Colonic mucosa (tissue), 4 donors: Measurements from ENCODE around the gene G0S2. TPM values are rescaled to one million over a fixed set of nuclear protein-coding genes. Genes with fewer than 3 reads are reported as not detected.

ENCODE experiments used
- DNase-seq: peaks from one replicate; pipeline ENCODE4 v3.0.0-alpha.2; 2020
- H3K27ac ChIP-seq: fragments of 200-600 bp; one replicate; pipeline ENCODE4 v1.8.0; 2021
- H3K27me3 ChIP-seq: fragments of 200-600 bp; one replicate; pipeline ENCODE4 v1.8.0; 2021
- H3K36me3 ChIP-seq: fragments of 200-600 bp; one replicate; pipeline ENCODE4 v1.8.0; 2021
- H3K4me1 ChIP-seq: fragments of 200-600 bp; one replicate; pipeline ENCODE4 v1.8.0; 2021; ENCODE audit warnings: mild to moderate bottlenecking
- H3K4me3 ChIP-seq: fragments of 200-600 bp; one replicate; pipeline ENCODE4 v1.8.0; 2021
- H3K9ac ChIP-seq, 2 donors: one replicate each; pipeline ENCODE4 v1.7.0; 2013; ENCODE audit warnings: control low read depth in 2 of 2, low read depth in 2 of 2, low read length in 2 of 2
- H3K9me3 ChIP-seq: fragments of 200-600 bp; one replicate; pipeline ENCODE4 v1.8.0; 2021
- CTCF ChIP-seq: fragments of 200-600 bp; IDR thresholded peaks from one replicate; pipeline ENCODE4 v1.8.0; 2022; ENCODE audit warnings: antibody characterized with exemption, mild to moderate bottlenecking
- intact Hi-C: fragments of 100-400 bp; cut with DNase I; formaldehyde crosslinking; loops from one replicate; pipeline ENCODE4 v1.14.1; 2022
- total RNA-seq, 2 donors: library from RNA; stranded (reverse); fragmentation: NEBNext Ultra II Directional in 1 of 2; extraction: Animal tissue kit (Norgen Biotek cat#: 25700) in 1 of 2; gene quantifications; one replicate each; pipeline ENCODE4 v1.2.1, GENCODE V29; 2021
- donor health status: healthy.
- donor health status: DM: no; HTN: no; CAD: no.
- donor health status: DM: no; HTN: no; CAD: no.

Gene G0S2
- total RNA-seq, 2 donors from 2014 or later, result 24.3 to 24.7 TPM

- no peak for DNase-seq
Measured at GRCh38 chr1:209705033-209705598, 29.9 kb downstream of the G0S2 start.

GRCh38 chr1:209706622-209707021, 31.4 kb downstream of the G0S2 start:
- H3K4me1 ChIP-seq, result no peaks in the 10 kb centered on the region
- TF ChIP-seq CTCF, result no peak
- no peak overlapping the region for H3K27ac ChIP-seq
- H3K9ac ChIP-seq, result no peak overlapping the region
- no peaks in the 10 kb centered on the region for H3K9me3 ChIP-seq
- DNase-seq, result no peak
- H3K4me3 ChIP-seq, result no peak overlapping the region
- H3K27me3 ChIP-seq, result no peaks in the 10 kb centered on the region
- intact Hi-C loops, result no loop called here
- H3K36me3 ChIP-seq, result no peaks in the 10 kb centered on the region

More at GRCh38 chr1:209705033-209705598, 29.9 kb downstream of the G0S2 start:
- no peak overlapping the region for H3K9ac ChIP-seq
- H3K27ac ChIP-seq, result no peak overlapping the region
- intact Hi-C loops, result no loop called here
- H3K36me3 ChIP-seq, result no peaks in the 10 kb centered on the region
- H3K4me3 ChIP-seq, result no peak overlapping the region
- TF ChIP-seq CTCF, result no peak
- no peaks in the 10 kb centered on the region for H3K9me3 ChIP-seq
- H3K4me1 ChIP-seq, result no peaks in the 10 kb centered on the region
- no peaks in the 10 kb centered on the region for H3K27me3 ChIP-seq

GRCh38 chr1:209707308-209707707, 32.1 kb downstream of the G0S2 start:
- H3K9ac ChIP-seq, result no peak overlapping the region
- no peaks in the 10 kb centered on the region for H3K9me3 ChIP-seq
- no peak overlapping the region for H3K27ac ChIP-seq
- H3K27me3 ChIP-seq, result no peaks in the 10 kb centered on the region
- H3K4me1 ChIP-seq, result no peaks in the 10 kb centered on the region
- no peaks in the 10 kb centered on the region for H3K36me3 ChIP-seq
- intact Hi-C loops, result no loop called here
- TF ChIP-seq CTCF, result no peak
- DNase-seq, result no peak
- H3K4me3 ChIP-seq, result no peak overlapping the region

GRCh38 chr1:209708297-209708696, 33.1 kb downstream of the G0S2 start:
- TF ChIP-seq CTCF, result no peak
- Histone ChIP-seq H3K4me3 (no peak overlapping the region), H3K36me3 (no peaks in the 10 kb centered on the region), H3K4me1 (no peaks in the 10 kb centered on the region), H3K9me3 (no peaks in the 10 kb centered on the region), H3K9ac (no peak overlapping the region), H3K27me3 (no peaks in the 10 kb centered on the region), H3K27ac (no peak overlapping the region)
- intact Hi-C loops, result no loop called here
- DNase-seq, result no peak

GRCh38 chr1:209710093-209710492, 34.9 kb downstream of the G0S2 start:
- H3K9me3 ChIP-seq, result no peaks in the 10 kb centered on the region
- intact Hi-C loops, result no loop called here
- H3K9ac ChIP-seq, result no peak overlapping the region

More at GRCh38 chr1:209710093-209710492, 34.9 kb downstream of the G0S2 start:
- Histone ChIP-seq H3K27me3 (no peaks in the 10 kb centered on the region), H3K4me1 (no peaks in the 10 kb centered on the region), H3K4me3 (no peak overlapping the region), H3K27ac (no peak overlapping the region), H3K36me3 (no peaks in the 10 kb centered on the region)
- DNase-seq, result no peak
- TF ChIP-seq CTCF, result no peak
